ENCODE data around the gene CD44.

The CD44 gene

DNA sequence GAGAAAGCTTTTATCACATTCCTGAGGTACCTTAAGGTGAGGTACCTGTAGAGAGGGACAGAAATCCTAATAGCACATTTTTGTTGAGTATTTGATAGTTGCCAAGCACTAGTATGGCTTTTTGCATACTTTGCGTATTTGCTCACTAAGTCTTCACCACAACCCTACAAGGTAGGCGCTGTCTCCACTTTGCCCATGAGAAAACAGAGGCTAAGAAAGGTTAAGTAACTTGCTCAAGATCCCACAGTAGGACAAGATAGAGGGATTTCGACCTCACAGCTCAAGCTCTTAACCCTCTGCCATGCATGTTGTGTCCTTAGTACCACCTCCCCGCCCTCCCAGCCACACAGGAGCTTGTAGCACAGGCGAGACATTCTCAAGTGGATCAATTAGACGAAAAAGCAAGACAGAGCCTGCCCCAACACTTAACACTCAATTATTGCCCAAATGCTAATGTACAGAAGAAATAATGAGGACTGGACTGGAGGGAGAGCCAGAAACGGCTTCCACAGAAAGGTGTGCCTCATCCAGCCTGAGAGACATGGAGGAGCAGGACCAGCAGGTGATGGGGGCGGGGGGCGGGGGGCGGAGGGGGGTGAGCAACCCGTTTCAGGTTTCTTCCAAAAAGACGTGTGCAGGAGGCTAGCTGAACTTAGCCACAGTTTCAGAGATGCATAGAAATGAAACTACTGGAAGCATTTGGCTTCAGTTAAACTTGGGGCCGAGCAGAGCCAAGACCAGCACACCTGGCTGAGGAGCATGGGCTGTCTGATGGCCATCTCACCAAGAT is 26.7 kb upstream of the CD44 start:
- no peak for DNase-seq (ENCODE audit: low spot score)

- no peak for DNase-seq (ENCODE audit: low spot score)
Measured at GRCh38 chr11:35112846-35113105, 26.2 kb upstream of the CD44 start.

GRCh38 chr11:35114906-35115687 is 23.9 kb upstream of the CD44 start:
- DNase-seq (ENCODE audit: low spot score): peak; percentile 88

GRCh38 chr11:35115688-35116030 is 23.3 kb upstream of the CD44 start:
- DNase-seq (ENCODE audit: low spot score): no peak

DNA sequence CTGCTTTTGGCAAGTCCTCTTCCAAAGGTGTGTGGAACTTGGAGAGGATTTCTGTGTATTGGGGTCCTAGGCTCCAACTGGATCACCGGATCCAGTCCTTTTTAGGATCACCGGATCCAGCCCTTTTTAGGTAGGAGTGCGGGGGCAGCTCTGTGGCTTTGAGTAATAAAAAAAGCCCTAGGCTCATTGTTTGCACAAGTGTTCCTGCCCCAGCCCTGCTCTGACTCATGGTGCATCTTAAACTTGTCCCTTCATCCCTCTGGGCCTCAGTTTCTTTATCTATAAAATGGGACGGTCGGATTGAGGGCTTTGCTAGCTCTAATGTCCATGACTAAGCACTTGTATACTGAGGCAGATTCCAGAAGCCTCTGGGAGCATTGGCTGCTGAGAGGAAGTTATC is 22.7 kb upstream of the CD44 start:
- no peak for DNase-seq (ENCODE audit: low spot score)

DNA sequence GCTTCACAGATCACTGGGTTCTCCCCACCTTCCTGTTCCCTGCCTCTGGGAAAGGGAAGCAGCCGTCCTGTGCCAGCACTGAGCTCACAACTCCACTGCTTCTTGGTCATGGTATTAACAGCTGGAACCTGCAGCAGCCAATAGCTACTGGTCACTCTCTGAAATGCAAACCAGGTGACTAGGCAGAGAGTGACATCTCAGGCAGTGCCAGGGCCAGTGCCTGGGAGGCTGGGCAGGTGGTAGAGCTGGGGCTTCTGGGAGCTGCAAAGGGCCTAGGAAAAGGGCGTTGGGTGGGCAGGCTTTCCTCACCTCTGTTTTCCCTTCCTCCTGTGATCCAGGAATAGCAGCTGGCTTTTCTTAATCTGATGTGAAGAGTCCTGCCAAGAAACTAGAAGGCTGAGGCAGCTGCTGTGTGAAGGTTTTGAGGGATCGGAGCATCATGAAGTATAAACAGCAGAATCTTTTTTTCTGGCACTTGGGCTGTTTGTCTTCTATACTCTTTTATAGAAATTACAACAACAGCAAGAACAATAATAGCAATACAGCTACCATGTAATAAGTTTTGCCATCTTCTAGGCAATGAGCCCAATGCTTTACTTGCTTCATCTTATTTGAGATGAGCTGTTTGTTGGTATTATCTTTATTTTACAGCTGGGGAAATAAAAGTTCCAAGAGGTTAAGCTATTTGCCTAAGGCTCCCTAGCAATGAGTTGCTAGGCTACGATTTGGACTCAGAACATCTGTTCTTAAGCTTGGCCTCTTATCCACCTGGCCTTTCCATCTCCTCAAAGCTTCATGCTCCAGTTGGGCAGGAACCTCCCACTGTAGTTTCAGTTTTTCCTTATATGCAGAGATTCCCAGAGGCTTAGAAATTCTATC is 22.0 kb upstream of the CD44 start:
- DNase-seq (ENCODE audit: low spot score): no peak

GRCh38 chr11:35118906-35119305 is 20.1 kb upstream of the CD44 start:
- DNase-seq (ENCODE audit: low spot score): no peak

DNA sequence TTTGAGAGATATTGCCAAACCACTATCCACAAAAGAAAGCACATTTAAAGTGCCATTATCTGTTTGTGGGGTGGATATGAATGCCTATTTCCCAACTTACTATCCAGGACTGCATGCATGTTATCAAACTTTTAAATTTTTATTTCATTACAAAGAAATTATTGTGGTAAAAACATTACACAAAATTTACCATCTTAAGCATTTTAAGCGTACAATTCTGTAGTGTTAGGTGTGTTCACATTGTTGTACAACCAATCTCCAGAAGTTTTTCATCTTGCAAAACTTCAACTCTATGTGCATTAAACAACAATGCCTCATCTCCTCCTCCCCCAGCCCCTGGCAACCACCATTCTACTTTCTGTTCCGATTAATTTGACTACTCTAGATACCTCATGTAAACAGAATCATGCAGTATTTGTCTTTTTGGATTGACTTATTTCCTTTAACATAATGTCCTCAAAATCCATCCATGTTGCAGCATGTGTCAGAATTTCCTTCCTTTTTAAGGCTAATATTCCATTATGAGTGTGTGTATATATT is 17.6 kb upstream of the CD44 start:
- DNase-seq (ENCODE audit: low spot score): no peak

- DNase-seq (ENCODE audit: low spot score): no peak
Measured at GRCh38 chr11:35122308-35122707, 16.7 kb upstream of the CD44 start.

- DNase-seq (ENCODE audit: low spot score): peak; percentile 47
Measured at GRCh38 chr11:35126000-35126878, 12.7 kb upstream of the CD44 start.

DNA sequence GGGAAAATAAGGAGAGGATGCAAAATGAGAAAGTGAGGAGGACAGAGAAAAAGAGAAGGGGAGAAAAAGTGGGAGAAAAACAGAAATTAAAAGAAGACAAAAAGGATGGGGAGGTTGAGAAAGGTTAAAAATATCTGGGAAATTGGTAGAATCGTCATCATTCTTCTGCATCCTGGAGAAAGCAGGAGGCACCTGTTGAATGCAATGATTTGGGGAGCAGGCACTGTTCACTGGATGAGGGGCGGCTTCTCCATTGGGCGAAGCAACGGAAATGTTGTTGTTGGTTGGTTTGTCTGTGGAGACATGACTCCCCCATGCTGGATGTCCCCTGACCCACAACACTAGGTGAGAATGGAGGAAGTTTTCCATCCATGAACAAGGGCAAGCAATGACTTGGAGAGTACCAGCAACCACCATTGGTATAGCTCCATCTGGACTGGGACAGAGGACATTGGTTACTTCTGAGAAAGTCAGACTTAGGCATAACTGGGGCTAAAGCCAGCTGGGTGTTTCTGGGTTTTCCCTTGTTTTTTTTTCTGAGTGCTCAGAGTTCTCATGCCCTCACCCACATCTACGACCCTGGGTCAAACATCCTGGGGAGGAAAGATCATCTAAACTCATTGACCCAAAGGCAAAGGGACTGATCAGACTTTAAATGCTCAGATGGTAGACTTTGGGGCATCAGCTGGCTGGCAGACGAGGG is 11.9 kb upstream of the CD44 start:
- DNase-seq (ENCODE audit: low spot score): no peak

DNA sequence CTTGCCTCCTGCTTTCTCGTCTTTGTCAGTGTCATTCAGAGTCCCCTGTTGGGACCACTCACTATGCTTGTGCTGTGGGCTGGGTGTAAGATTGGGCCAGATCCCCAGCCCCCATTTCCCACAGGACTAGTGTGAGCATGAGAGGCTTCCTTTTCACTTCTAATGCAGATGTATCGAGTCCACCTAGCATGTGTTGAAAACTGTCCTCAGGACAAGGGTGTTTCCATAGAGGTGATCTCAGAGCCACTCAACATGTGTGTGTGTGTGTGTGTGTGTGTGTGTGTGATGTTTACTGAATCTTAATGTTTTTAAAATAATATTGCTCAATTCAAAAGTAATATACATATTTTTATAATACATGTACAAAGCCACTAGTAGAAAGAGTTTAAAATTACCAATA is 11.4 kb upstream of the CD44 start:
- DNase-seq (ENCODE audit: low spot score): no peak

DNA sequence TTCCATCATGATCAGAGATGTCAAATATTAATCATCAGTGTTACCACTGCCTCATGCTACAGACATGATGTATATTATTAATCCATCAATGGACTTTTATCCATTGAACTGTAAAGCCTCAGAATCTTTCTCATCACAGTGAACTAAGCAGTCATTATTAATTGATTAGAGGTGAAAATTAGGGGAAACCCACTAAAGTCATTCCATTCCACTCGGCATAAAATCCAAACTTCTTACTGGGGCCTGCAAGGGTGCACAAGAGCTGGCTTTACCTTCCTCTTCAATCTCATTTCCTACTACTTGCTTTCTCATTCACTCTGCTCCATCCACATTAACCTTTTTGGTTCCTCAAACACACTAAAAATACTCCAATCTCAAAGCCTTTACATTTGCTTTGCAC is 7.9 kb upstream of the CD44 start:
- no peak for DNase-seq (ENCODE audit: low spot score)

- DNase-seq (ENCODE audit: low spot score): no peak
Measured at GRCh38 chr11:35131886-35132285, 7.1 kb upstream of the CD44 start.

GRCh38 chr11:35133656-35134055 is 5.3 kb upstream of the CD44 start:
- no peak for DNase-seq (ENCODE audit: low spot score)

DNA sequence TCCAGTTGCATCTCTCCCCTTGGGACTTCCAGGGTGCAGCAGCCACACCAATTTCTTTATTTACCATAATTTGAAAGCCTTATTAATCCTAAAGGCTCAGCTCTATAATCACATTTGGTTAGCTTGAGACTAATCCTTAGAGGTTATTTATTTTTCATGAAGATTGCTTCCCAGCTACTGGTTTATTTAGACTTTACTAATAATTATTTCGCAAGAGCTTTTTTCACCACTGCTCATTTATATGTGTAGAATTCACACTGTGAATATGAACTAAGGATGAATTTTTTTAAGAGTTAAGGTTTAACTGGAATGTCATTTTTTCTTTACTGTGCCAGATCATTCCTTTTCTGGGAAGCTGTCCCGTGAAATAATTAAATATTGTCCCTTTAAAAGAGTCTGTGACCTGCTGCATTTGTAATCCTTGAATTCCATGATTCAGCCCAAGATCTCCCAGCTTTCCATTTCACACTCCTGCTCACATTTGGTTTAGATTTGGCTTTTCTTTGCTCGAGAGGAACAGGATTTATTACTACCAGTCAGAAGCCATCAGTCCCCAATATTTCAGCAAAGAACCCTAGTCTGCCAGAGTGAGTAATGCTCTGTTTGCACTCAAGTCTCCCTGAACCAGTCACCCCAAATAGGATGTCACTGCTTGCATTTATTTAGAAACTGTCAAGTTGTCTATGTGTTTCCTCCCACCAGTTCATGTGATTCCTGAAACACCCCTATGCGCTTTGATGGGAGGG is 4.4 kb upstream of the CD44 start:
- no peak for DNase-seq (ENCODE audit: low spot score)

GRCh38 chr11:35135222-35135621 is 3.7 kb upstream of the CD44 start:
- DNase-seq (ENCODE audit: low spot score): no peak

- no peak for DNase-seq (ENCODE audit: low spot score)
Measured at GRCh38 chr11:35136311-35136710, 2.7 kb upstream of the CD44 start.

- no peak for DNase-seq (ENCODE audit: low spot score)
Measured at GRCh38 chr11:35138058-35138457, 913 bp upstream of the CD44 start.

DNA sequence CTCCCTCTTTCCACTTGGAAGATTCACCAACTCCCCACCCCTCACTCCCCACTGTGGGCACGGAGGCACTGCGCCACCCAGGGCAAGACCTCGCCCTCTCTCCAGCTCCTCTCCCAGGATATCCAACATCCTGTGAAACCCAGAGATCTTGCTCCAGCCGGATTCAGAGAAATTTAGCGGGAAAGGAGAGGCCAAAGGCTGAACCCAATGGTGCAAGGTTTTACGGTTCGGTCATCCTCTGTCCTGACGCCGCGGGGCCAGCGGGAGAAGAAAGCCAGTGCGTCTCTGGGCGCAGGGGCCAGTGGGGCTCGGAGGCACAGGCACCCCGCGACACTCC is 397 bp upstream of the CD44 start:
- no peak for DNase-seq (ENCODE audit: low spot score)

Data from germinal center (tissue), 1 donor.